Activated naive CD4-positive, alpha-beta T cell (primary cell): ENCODE measurements around the gene SLC35G1.

Source experiments
- DNase-seq, 4 experiments: peaks; one replicate each; lab custom pipeline; 2025; lab: John Stamatoyannopoulos, UW

The SLC35G1 gene

GRCh38 chr10:93879273-93879672 is 14.5 kb upstream of the SLC35G1 start:
- DNase-seq, result no peak

- no peak for DNase-seq
These were observed 969 bp downstream of the SLC35G1 start for GRCh38 chr10:93894516-93895378.

GRCh38 chr10:93897070-93897780 is 3.4 kb downstream of the SLC35G1 start:
- DNase-seq, result no peak

- DNase-seq, result no peak
These were observed 5.3 kb downstream of the SLC35G1 start for GRCh38 chr10:93899109-93899508.

- no peak for DNase-seq
These were observed 9.3 kb downstream of the SLC35G1 start for GRCh38 chr10:93903051-93903450.

GRCh38 chr10:93904901-93905300 is 11.1 kb downstream of the SLC35G1 start:
- DNase-seq, result no peak

- no peak for DNase-seq
These were observed 13.3 kb downstream of the SLC35G1 start for GRCh38 chr10:93907059-93907458.

- DNase-seq, result no peak
These were observed 18.1 kb downstream of the SLC35G1 start for GRCh38 chr10:93911866-93912265.

GRCh38 chr10:93912444-93912843 is 18.7 kb downstream of the SLC35G1 start:
- no peak for DNase-seq

- no peak for DNase-seq
These were observed 19.9 kb downstream of the SLC35G1 start for GRCh38 chr10:93913706-93914105.

GRCh38 chr10:93915598-93915997 is 21.8 kb downstream of the SLC35G1 start:
- DNase-seq, result no peak

- no peak for DNase-seq
These were observed 22.7 kb downstream of the SLC35G1 start for GRCh38 chr10:93916257-93917063.

GRCh38 chr10:93917064-93917391 is 23.2 kb downstream of the SLC35G1 start:
- DNase-seq, result no peak

- no peak for DNase-seq
These were observed 24.0 kb downstream of the SLC35G1 start for GRCh38 chr10:93917821-93918220.

GRCh38 chr10:93921338-93921737 is 27.6 kb downstream of the SLC35G1 start:
- peak in 1 of 4 experiments; percentile 6 for DNase-seq

- no peak for DNase-seq
These were observed 32.8 kb downstream of the SLC35G1 start for GRCh38 chr10:93926613-93927012.

- no peak for DNase-seq
These were observed 44.4 kb downstream of the SLC35G1 start for GRCh38 chr10:93938140-93938539.

- DNase-seq, result no peak
These were observed 47.1 kb downstream of the SLC35G1 start for GRCh38 chr10:93940881-93941280.

- DNase-seq, result no peak
These were observed 47.8 kb downstream of the SLC35G1 start for GRCh38 chr10:93941606-93942005.

- no peak for DNase-seq
These were observed 52.0 kb downstream of the SLC35G1 start for GRCh38 chr10:93945819-93946218.

GRCh38 chr10:93947055-93947454 is 53.3 kb downstream of the SLC35G1 start:
- DNase-seq, result no peak

- DNase-seq, result no peak
These were observed 53.7 kb downstream of the SLC35G1 start for GRCh38 chr10:93947524-93947923.

- DNase-seq, result no peak
These were observed 58.1 kb downstream of the SLC35G1 start for GRCh38 chr10:93951905-93952304.
